GM21717 (cell line): Measurements from ENCODE around the gene SYT1.
"Not testable (repeated sequence)": the region's sequence is repeated elsewhere in the genome, so short reads cannot be mapped to it uniquely, and the experiment has no call there.

ENCODE experiments used
- ATAC-seq: cut with Tn5 transposase; IDR thresholded peaks from one replicate; pipeline ENCODE4 v1.9.1; 2021; ENCODE audit warnings: mild to moderate bottlenecking, moderate library complexity; ENCODE audit not compliant: unreplicated experiment

SYT1 gene

GRCh38 chr12:79423560-79423959, 559.0 kb downstream of the SYT1 start:
- no peak for ATAC-seq

GRCh38 chr12:79424109-79424721, 559.6 kb downstream of the SYT1 start:
- no peak for ATAC-seq

- no peak for ATAC-seq
Observed at GRCh38 chr12:79426121-79426520, 561.5 kb downstream of the SYT1 start.

GRCh38 chr12:79426744-79427143, 562.2 kb downstream of the SYT1 start:
- ATAC-seq: not testable (repeated sequence)

GRCh38 chr12:79433465-79434072, 569.0 kb downstream of the SYT1 start:
- no peak for ATAC-seq

- ATAC-seq: no peak
Observed at GRCh38 chr12:79434561-79434960, 570.0 kb downstream of the SYT1 start.

GRCh38 chr12:79435742-79436141, 571.2 kb downstream of the SYT1 start:
- ATAC-seq: no peak

- no peak for ATAC-seq
Observed at GRCh38 chr12:79438480-79439174, 574.1 kb downstream of the SYT1 start.

GRCh38 chr12:79439175-79439825, 574.7 kb downstream of the SYT1 start:
- no peak for ATAC-seq

GRCh38 chr12:79441534-79441933, 577.0 kb downstream of the SYT1 start:
- no peak for ATAC-seq

GRCh38 chr12:79442396-79442795, 577.8 kb downstream of the SYT1 start:
- no peak for ATAC-seq

GRCh38 chr12:79444089-79444488, 579.5 kb downstream of the SYT1 start:
- ATAC-seq: no peak

- no peak for ATAC-seq
Observed at GRCh38 chr12:79448816-79449215, 584.2 kb downstream of the SYT1 start.

GRCh38 chr12:79451365-79451764, 586.8 kb downstream of the SYT1 start:
- no peak for ATAC-seq

GRCh38 chr12:79451978-79452377, 587.4 kb downstream of the SYT1 start:
- no peak for ATAC-seq

- no peak for ATAC-seq
Observed at GRCh38 chr12:79452906-79453305, 588.3 kb downstream of the SYT1 start.

GRCh38 chr12:79453820-79454219, 589.2 kb downstream of the SYT1 start:
- no peak for ATAC-seq

GRCh38 chr12:79454338-79454843, 589.8 kb downstream of the SYT1 start:
- ATAC-seq: no peak

GRCh38 chr12:79455286-79455685, 590.7 kb downstream of the SYT1 start:
- no peak for ATAC-seq

GRCh38 chr12:79482323-79482722, 617.7 kb downstream of the SYT1 start:
- ATAC-seq: no peak

- no peak for ATAC-seq
Observed at GRCh38 chr12:79482921-79483320, 618.3 kb downstream of the SYT1 start.

- ATAC-seq: no peak
Observed at GRCh38 chr12:79486154-79486553, 621.6 kb downstream of the SYT1 start.
